ENCODE results near the gene UBE3C. TPM values are rescaled to one million over a fixed set of nuclear protein-coding genes. Genes with fewer than 3 reads are reported as not detected.

Gene UBE3C
- polyA plus RNA-seq, 1 donor from 2014 or later, result 39.0 TPM

GRCh38 chr7:157152391-157152937, 13.7 kb downstream of the UBE3C start:
- Histone ChIP-seq H3K79me2 (replicated peaks; ENCODE audit: insufficient read depth, low read length) (peaks cover 74% of the 10 kb centered on the region), H2AFZ (ENCODE audit: low read depth, low read length) (no peak overlapping the region), H3F3A (ENCODE audit: insufficient read depth, low read length, poor library complexity, severe bottlenecking) (no peaks in the 10 kb centered on the region), H3K4me3 (ENCODE audit: low read length) (peak overlapping the region; percentile 51), H3K9ac (ENCODE audit: low read length) (peak overlapping the region; percentile 4), H3K4me2 (ENCODE audit: low read length) (no peak overlapping the region), H3K9me2 (ENCODE audit: insufficient read depth, low read length) (no peaks in the 10 kb centered on the region), H4K20me1 (ENCODE audit: insufficient read depth) (no peaks in the 10 kb centered on the region), H3K36me3 (ENCODE audit: insufficient read depth, low read length) (no peaks in the 10 kb centered on the region), H3K27ac (ENCODE audit: low read length) (peak overlapping the region; percentile 33), H3K27me3 (ENCODE audit: insufficient read depth, low read depth, low read length) (no peaks in the 10 kb centered on the region), H3K9me3 (ENCODE audit: low read length) (no peaks in the 10 kb centered on the region)
- TF ChIP-seq SMC3 (conservative IDR thresholded peaks at IDR 0.05; ENCODE audit: poor library complexity) (no peak), TAF1 (IDR thresholded peaks at IDR 0.05; ENCODE audit: low read depth) (no peak), REST (IDR thresholded peaks at IDR 0.05; ENCODE audit: borderline replicate concordance) (no peak), EZH2 (IDR thresholded peaks at IDR 0.05; ENCODE audit: borderline replicate concordance, insufficient read depth, low read length, poor library complexity, severe bottlenecking) (no peak), CTCF (IDR thresholded peaks at IDR 0.05; ENCODE audit: poor library complexity, severe bottlenecking) (no peak), RAD21 (conservative IDR thresholded peaks at IDR 0.05) (no peak), POLR2AphosphoS5 (IDR thresholded peaks at IDR 0.05) (no peak), EP300 (conservative IDR thresholded peaks at IDR 0.05; ENCODE audit: poor library complexity, severe bottlenecking) (no peak)

GRCh38 chr7:157153260-157153659, 14.5 kb downstream of the UBE3C start:
- Histone ChIP-seq H3F3A (ENCODE audit: insufficient read depth, low read length, poor library complexity, severe bottlenecking) (no peaks in the 10 kb centered on the region), H3K36me3 (ENCODE audit: insufficient read depth, low read length) (no peaks in the 10 kb centered on the region), H2AFZ (ENCODE audit: low read depth, low read length) (no peak overlapping the region), H3K4me3 (ENCODE audit: low read length) (no peak overlapping the region), H3K9me2 (ENCODE audit: insufficient read depth, low read length) (no peaks in the 10 kb centered on the region), H3K79me2 (replicated peaks; ENCODE audit: insufficient read depth, low read length) (peaks cover 66% of the 10 kb centered on the region), H3K9ac (ENCODE audit: low read length) (no peak overlapping the region), H3K27ac (ENCODE audit: low read length) (no peak overlapping the region), H3K4me2 (ENCODE audit: low read length) (no peak overlapping the region), H3K9me3 (ENCODE audit: low read length) (no peaks in the 10 kb centered on the region), H4K20me1 (ENCODE audit: insufficient read depth) (no peaks in the 10 kb centered on the region), H3K27me3 (ENCODE audit: insufficient read depth, low read depth, low read length) (no peaks in the 10 kb centered on the region)
- TF ChIP-seq TAF1 (IDR thresholded peaks at IDR 0.05; ENCODE audit: low read depth), result no peak
- no peak for TF ChIP-seq SMC3 (conservative IDR thresholded peaks at IDR 0.05; ENCODE audit: poor library complexity)
- TF ChIP-seq CTCF (IDR thresholded peaks at IDR 0.05; ENCODE audit: poor library complexity, severe bottlenecking), result no peak
- TF ChIP-seq RAD21 (conservative IDR thresholded peaks at IDR 0.05), result no peak
- TF ChIP-seq POLR2AphosphoS5 (IDR thresholded peaks at IDR 0.05), result no peak
- TF ChIP-seq EP300 (conservative IDR thresholded peaks at IDR 0.05; ENCODE audit: poor library complexity, severe bottlenecking), result no peak
- TF ChIP-seq MXI1 (conservative IDR thresholded peaks at IDR 0.05; ENCODE audit: poor library complexity, severe bottlenecking), result no peak
- TF ChIP-seq EZH2 (IDR thresholded peaks at IDR 0.05; ENCODE audit: borderline replicate concordance, insufficient read depth, low read length, poor library complexity, severe bottlenecking), result no peak

Data from neural cell (in vitro differentiated cells).